IMR-90 (cell line): Measurements from ENCODE around the gene MT1H. TPM values are rescaled to one million over a fixed set of nuclear protein-coding genes. Genes with fewer than 3 reads are reported as not detected.

Experiments used
- ATAC-seq: fragments of 200-7000 bp; cut with Tn5 transposase; 2 replicates; pipeline ENCODE4 v1.9.1; 2020; ENCODE audit warnings: low read depth, mild to moderate bottlenecking, moderate library complexity
- BruUV-seq: library from RNA; stranded (reverse); fragments of 400-500 nt; replicated peaks from 2 replicates; lab custom pipeline; 2021; lab: Mats Ljungman, UMichigan
- CTCF ChIA-PET: fragments of 300-600 bp; formaldehyde crosslinking; extraction: SDS; loops from one replicate; lab custom pipeline; 2021; ENCODE audit warnings: antibody characterized with exemption; lab: Yijun Ruan, JAX
- POLR2A ChIA-PET: fragments of 300-600 bp; sonication (Branson Sonifier 250); formaldehyde crosslinking; loops from one replicate; lab custom pipeline; 2022; ENCODE audit warnings: antibody characterized with exemption; ENCODE audit not compliant: unreplicated experiment; lab: Charles Lee
- DNase-seq: peaks from one replicate; pipeline ENCODE4 v3.0.0; 2013
- H2AFZ ChIP-seq: replicated peaks from 2 replicates; pipeline ENCODE3; 2013; ENCODE audit warnings: low read length, mild to moderate bottlenecking; ENCODE audit not compliant: poor library complexity
- H2AK5ac ChIP-seq: 2 replicates; pipeline ENCODE4 v1.6.1; 2013; ENCODE audit warnings: low read depth, low read length, inconsistent platforms
- H2AK9ac ChIP-seq: replicated peaks from 2 replicates; pipeline ENCODE3; 2013; ENCODE audit warnings: mild to moderate bottlenecking, low read depth, low read length, moderate library complexity; ENCODE audit not compliant: poor library complexity
- H2BK120ac ChIP-seq: 2 replicates; pipeline ENCODE4 v1.6.1; 2013; ENCODE audit warnings: low read depth, low read length, inconsistent platforms
- H2BK15ac ChIP-seq: 3 replicates; pipeline ENCODE4 v1.6.1; 2013; ENCODE audit warnings: low read depth, low read length, inconsistent platforms
- H2BK20ac ChIP-seq: 2 replicates; pipeline ENCODE4 v1.6.1; 2013; ENCODE audit warnings: low read depth, mild to moderate bottlenecking, inconsistent platforms, low read length, moderate library complexity
- H2BK5ac ChIP-seq: 2 replicates; pipeline ENCODE4 v1.6.1; 2013; ENCODE audit warnings: mild to moderate bottlenecking, low read depth, low read length, inconsistent platforms; ENCODE audit not compliant: poor library complexity, severe bottlenecking
- H3K14ac ChIP-seq: replicated peaks from 2 replicates; pipeline ENCODE4 v1.6.1; 2013; ENCODE audit warnings: low read depth, low read length, inconsistent platforms
- H3K18ac ChIP-seq: 2 replicates; pipeline ENCODE4 v1.6.1; 2013; ENCODE audit warnings: low read depth, low read length, control low read depth
- H3K23ac ChIP-seq: 2 replicates; pipeline ENCODE4 v1.6.1; 2013; ENCODE audit warnings: low read depth, low read length, inconsistent platforms
- H3K27ac ChIP-seq: 2 replicates; pipeline ENCODE4 v1.5.1; 2013; ENCODE audit warnings: mild to moderate bottlenecking, control low read depth, low read length; ENCODE audit not compliant: insufficient read depth
- H3K27me3 ChIP-seq: 2 replicates; pipeline ENCODE4 v1.6.1; 2013; ENCODE audit warnings: low read length; ENCODE audit not compliant: control insufficient read depth, insufficient read depth
- H3K36me3 ChIP-seq: 2 replicates; pipeline ENCODE4 v1.6.1; 2013; ENCODE audit warnings: low read length, mixed read lengths; ENCODE audit not compliant: control insufficient read depth, insufficient read depth
- H3K4ac ChIP-seq: 2 replicates; pipeline ENCODE4 v1.6.1; 2013; ENCODE audit warnings: low read depth, low read length, inconsistent platforms
- H3K4me1 ChIP-seq: 2 replicates; pipeline ENCODE4 v1.6.1; 2013; ENCODE audit warnings: low read length, mixed read lengths; ENCODE audit not compliant: control insufficient read depth, insufficient read depth
- H3K4me2 ChIP-seq: 2 replicates; pipeline ENCODE4 v1.6.1; 2013; ENCODE audit warnings: low read depth, mild to moderate bottlenecking, control low read depth, low read length, moderate library complexity
- H3K4me3 ChIP-seq: 2 replicates; pipeline ENCODE4 v1.5.1; 2013; ENCODE audit warnings: low read depth, mild to moderate bottlenecking, control low read depth, low read length, moderate library complexity; ENCODE audit not compliant: insufficient read depth
- H3K56ac ChIP-seq: 2 replicates; pipeline ENCODE4 v1.6.1; 2013; ENCODE audit warnings: low read length, inconsistent platforms; ENCODE audit not compliant: insufficient read depth; ENCODE audit errors: extremely low read depth
- H3K79me1 ChIP-seq, 2 experiments: 2 replicates each; pipeline ENCODE4 v1.6.1; 2013; ENCODE audit warnings: low read length in 2 of 2, inconsistent platforms in 1 of 2, low read depth in 1 of 2
- H3K9ac ChIP-seq: 2 replicates; pipeline ENCODE4 v1.6.1; 2013; ENCODE audit warnings: low read depth, low read length, control low read depth
- H3K9me1 ChIP-seq: 2 replicates; pipeline ENCODE4 v1.6.1; 2013; ENCODE audit warnings: low read length, inconsistent platforms; ENCODE audit not compliant: insufficient read depth
- H3K9me3 ChIP-seq: 2 replicates; pipeline ENCODE4 v1.6.1; 2013; ENCODE audit warnings: low read length; ENCODE audit not compliant: control insufficient read depth, insufficient read depth
- H4K20me1 ChIP-seq: 2 replicates; pipeline ENCODE4 v1.6.1; 2013; ENCODE audit warnings: low read length, inconsistent platforms; ENCODE audit not compliant: insufficient read depth
- H4K5ac ChIP-seq: 2 replicates; pipeline ENCODE4 v1.6.1; 2013; ENCODE audit warnings: mild to moderate bottlenecking, low read depth, low read length, control low read depth
- H4K8ac ChIP-seq, 2 experiments: 2 replicates each; pipeline ENCODE4 v1.6.1; 2013; ENCODE audit warnings: low read depth in 2 of 2, low read length in 2 of 2, control low read depth in 1 of 2, inconsistent platforms in 1 of 2
- H4K91ac ChIP-seq: 2 replicates; pipeline ENCODE4 v1.6.1; 2013; ENCODE audit warnings: low read depth, low read length, inconsistent platforms; ENCODE audit not compliant: insufficient read depth
- CHD1 ChIP-seq: IDR thresholded peaks from 2 replicates; pipeline ENCODE4 v1.6.1; 2012; ENCODE audit warnings: low read depth, low read length, improper control_type of control experiment
- MAFK ChIP-seq: IDR thresholded peaks from 2 replicates; pipeline ENCODE4 v1.6.1; 2012; ENCODE audit warnings: low read depth, low read length, improper control_type of control experiment
- MAZ ChIP-seq: IDR thresholded peaks from 2 replicates; pipeline ENCODE4 v1.6.1; 2012; ENCODE audit warnings: low read depth, mild to moderate bottlenecking, low read length, improper control_type of control experiment, moderate library complexity, borderline replicate concordance
- MXI1 ChIP-seq: IDR thresholded peaks from 2 replicates; pipeline ENCODE4 v1.6.1; 2012; ENCODE audit warnings: low read depth, mild to moderate bottlenecking, low read length, moderate library complexity, borderline replicate concordance
- RFX5 ChIP-seq: IDR thresholded peaks from 2 replicates; pipeline ENCODE4 v1.8.0; 2012; ENCODE audit warnings: low read depth, mild to moderate bottlenecking, low read length, moderate library complexity
- SMC3 ChIP-seq: fragments of 150-350 bp; IDR thresholded peaks from 2 replicates; pipeline ENCODE4 v1.6.1; 2016; ENCODE audit warnings: low read depth, mild to moderate bottlenecking, antibody characterized with exemption, low read length, moderate library complexity
- WGBS, 2 experiments: methylation state at CpG; one replicate each; pipeline versions ENCODE4 v1.1.5 to v1.1.7; 2013; ENCODE audit warnings: missing lambda C conversion rate in 2 of 2; ENCODE audit not compliant: insufficient read length in 1 of 2; ENCODE audit errors: extremely low coverage in 2 of 2; 5-methylcytosine and 5-hydroxymethylcytosine counted together
- dilution Hi-C: fragments of 300-500 bp; cut with HindIII; formaldehyde crosslinking; loops from one replicate; pipeline ENCODE4 v1.14.3; 2018; ENCODE audit warnings: low sequenced_read_pairs; ENCODE audit not compliant: unreplicated experiment
- in situ Hi-C: fragments of 300-500 bp; cut with MboI; formaldehyde crosslinking; loops from 3 replicates; pipeline ENCODE4 v1.14.3; 2019; ENCODE audit warnings: low sequenced_read_pairs, inconsistent platforms, mixed read lengths
- intact Hi-C: fragments of 100-400 bp; cut with micrococcal nuclease; formaldehyde crosslinking; loops from 2 replicates; pipeline ENCODE4 v1.10.0; 2022
- polyA plus RNA-seq, 3 experiments: library from polyadenylated mRNA; depleted of rRNA; stranded (reverse); fragments of >200 nt; gene quantifications; 2 replicates each; pipeline ENCODE4 v1.2.3, GENCODE V29; 2012; ENCODE audit warnings: low replicate concordance in 1 of 3
- total RNA-seq: library from RNA; depleted of rRNA; stranded (reverse); fragments of >200 nt; gene quantifications from 2 replicates; pipeline ENCODE4 v1.2.3, GENCODE V29; 2012
- TF ChIP-seq, protein P1 (sequence below): conservative IDR thresholded peaks from 2 replicates; pipeline ENCODE4 v1.5.1; 2012; ENCODE audit warnings: mild to moderate bottlenecking, low read depth, low read length, improper control_type of control experiment

Gene MT1H
- total and polyA plus RNA-seq, 2 of the 4 experiments (the other 2 are of a cell fraction), result not detected

DNA sequence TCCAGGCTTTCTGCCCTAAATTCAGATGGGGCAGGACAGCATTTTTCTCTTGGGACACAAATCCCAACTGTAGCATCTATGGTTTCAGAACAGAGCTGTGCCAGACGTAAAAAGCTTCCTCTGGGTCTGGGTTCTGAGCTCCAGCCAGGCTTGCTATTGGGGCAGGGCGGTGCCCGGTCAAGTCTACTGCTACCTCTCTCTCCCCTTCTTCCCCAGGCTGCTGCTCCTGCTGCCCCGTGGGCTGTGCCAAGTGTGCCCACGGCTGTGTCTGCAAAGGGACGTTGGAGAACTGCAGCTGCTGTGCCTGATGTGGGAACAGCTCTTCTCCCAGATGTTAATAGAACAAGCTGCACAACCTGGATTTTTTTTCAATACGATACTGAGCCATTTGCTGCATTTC is 36.1 kb upstream of the MT1H start:
- WGBS, 2 experiments, result 71% methylated on average over 3 of the region's 7 CpGs; no CpG with 5 or more reads in 1 of the 2 experiments
- intact Hi-C loops (no loop called here), in situ Hi-C loops (no loop called here), dilution Hi-C loops (no loop called here)
- DNase-seq (no peak), ATAC-seq (no peak)
- H4K91ac ChIP-seq, result no peak overlapping the region
- no peaks in the 10 kb centered on the region for H3K9me1 ChIP-seq
- CTCF ChIA-PET, result no interaction called here
- no peak overlapping the region for H2BK120ac ChIP-seq
- no peak overlapping the region for H2BK20ac ChIP-seq
- no peak overlapping the region for H3K4ac ChIP-seq
- no peaks in the 10 kb centered on the region for H4K20me1 ChIP-seq
- no peak overlapping the region for H2AFZ ChIP-seq
- H3K79me1 ChIP-seq, result no peaks in the 10 kb centered on the region
- H3K4me1 ChIP-seq, result no peaks in the 10 kb centered on the region; the same call in 1 of the 2 replicates
- H3K27ac ChIP-seq, result no peak overlapping the region
- no peak overlapping the region for H2AK5ac ChIP-seq
- H3K36me3 ChIP-seq, result no peaks in the 10 kb centered on the region
- no peak overlapping the region for H4K5ac ChIP-seq
- no peak overlapping the region for H2BK15ac ChIP-seq
- H3K14ac ChIP-seq, result no peak overlapping the region
- H3K56ac ChIP-seq, result no peak overlapping the region
- H3K18ac ChIP-seq, result no peak overlapping the region
- TF ChIP-seq RFX5, result no peak
- no peak for TF ChIP-seq SMC3
- TF ChIP-seq MAFK, result no peak
- TF ChIP-seq, protein P1, sequence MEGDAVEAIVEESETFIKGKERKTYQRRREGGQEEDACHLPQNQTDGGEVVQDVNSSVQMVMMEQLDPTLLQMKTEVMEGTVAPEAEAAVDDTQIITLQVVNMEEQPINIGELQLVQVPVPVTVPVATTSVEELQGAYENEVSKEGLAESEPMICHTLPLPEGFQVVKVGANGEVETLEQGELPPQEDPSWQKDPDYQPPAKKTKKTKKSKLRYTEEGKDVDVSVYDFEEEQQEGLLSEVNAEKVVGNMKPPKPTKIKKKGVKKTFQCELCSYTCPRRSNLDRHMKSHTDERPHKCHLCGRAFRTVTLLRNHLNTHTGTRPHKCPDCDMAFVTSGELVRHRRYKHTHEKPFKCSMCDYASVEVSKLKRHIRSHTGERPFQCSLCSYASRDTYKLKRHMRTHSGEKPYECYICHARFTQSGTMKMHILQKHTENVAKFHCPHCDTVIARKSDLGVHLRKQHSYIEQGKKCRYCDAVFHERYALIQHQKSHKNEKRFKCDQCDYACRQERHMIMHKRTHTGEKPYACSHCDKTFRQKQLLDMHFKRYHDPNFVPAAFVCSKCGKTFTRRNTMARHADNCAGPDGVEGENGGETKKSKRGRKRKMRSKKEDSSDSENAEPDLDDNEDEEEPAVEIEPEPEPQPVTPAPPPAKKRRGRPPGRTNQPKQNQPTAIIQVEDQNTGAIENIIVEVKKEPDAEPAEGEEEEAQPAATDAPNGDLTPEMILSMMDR, result no peak
- no peak for TF ChIP-seq CHD1
- TF ChIP-seq MXI1, result no peak
- no peak for TF ChIP-seq MAZ
- POLR2A ChIA-PET, result no interaction called here
- H3K9ac ChIP-seq, result no peak overlapping the region
- no peak overlapping the region for H4K8ac ChIP-seq
- peaks cover 71% of the 10 kb centered on the region for H3K27me3 ChIP-seq
- no peak overlapping the region for H3K23ac ChIP-seq
- peaks cover 2% of the 10 kb centered on the region; the same call in 1 of the 2 replicates for H3K9me3 ChIP-seq
- BruUV-seq, result no TSS peak
- no peak overlapping the region for H3K4me3 ChIP-seq
- no peak overlapping the region for H2AK9ac ChIP-seq
- no peak overlapping the region for H2BK5ac ChIP-seq
- H3K4me2 ChIP-seq, result no peak overlapping the region
